ENCODE results near the gene SPEN.
A peak's percentile ranks its signal among the peaks of the same experiment; 100 is the strongest.
"Not testable (repeated sequence)": the region's sequence is repeated elsewhere in the genome, so short reads cannot be mapped to it uniquely, and the experiment has no call there.

SPEN gene

GRCh38 chr1:15835205-15835740 lies 12.2 kb upstream of the SPEN start:
- no peak for DNase-seq

- peak; percentile 99 for DNase-seq
These were observed 11.6 kb upstream of the SPEN start for GRCh38 chr1:15835741-15836510.

DNA sequence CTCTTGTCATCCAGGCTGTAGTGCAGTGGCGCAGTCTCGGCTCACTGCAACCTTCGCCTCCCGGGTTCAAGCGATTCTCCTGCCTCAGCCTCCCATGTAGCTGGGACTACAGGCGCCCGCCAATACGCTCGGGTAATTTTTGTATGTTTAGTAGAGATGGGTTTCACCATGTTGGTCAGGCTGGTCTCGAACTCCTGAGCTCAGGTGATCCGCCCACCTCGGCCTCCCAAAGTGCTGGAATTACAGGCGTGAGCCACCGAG lies 11.1 kb upstream of the SPEN start:
- DNase-seq: not testable (repeated sequence)

DNA sequence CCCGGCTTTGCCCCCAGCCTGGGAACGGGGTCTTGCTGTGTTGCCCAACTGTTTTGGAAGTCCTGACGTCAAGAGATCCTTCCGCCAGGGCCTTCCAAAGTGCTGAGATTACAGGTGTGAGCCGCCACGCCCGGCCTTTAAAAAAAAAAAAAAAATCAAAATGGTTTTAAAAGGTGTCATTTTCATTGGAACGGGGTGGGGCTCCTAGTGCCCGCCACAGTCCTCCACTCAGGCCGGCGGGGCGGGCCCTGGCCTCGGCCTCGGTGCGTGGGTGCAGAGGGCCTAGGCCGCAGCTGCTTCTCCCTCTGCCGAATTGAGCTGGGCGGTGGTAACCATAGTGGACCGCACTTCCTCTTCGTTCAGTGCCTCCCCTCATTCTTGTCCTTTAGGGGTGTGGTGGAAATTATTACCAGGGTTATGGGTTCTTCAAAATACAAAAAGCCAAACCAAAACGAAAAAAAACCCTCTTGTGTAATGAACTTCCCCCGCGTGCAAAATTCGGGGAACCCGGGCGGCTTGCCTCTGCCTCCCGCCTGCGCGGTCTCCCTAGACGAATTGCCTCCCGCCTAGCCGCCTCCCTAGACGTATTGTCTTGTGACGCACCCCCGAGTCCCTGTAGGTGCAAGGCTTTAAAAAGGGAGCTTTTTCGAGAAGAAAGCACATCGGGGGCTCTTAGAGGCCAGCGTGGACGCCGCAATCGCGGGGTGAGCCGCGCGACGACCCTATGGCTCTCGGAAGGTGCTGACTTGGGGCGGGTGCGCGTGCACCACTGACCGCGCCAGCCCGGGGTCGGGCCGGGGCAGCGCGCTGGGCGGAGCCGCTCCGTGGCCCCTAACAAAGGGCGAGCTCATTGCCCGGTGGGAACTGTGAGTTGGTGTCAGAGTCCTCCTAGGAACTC lies 10.5 kb upstream of the SPEN start:
- no peak for DNase-seq

DNA sequence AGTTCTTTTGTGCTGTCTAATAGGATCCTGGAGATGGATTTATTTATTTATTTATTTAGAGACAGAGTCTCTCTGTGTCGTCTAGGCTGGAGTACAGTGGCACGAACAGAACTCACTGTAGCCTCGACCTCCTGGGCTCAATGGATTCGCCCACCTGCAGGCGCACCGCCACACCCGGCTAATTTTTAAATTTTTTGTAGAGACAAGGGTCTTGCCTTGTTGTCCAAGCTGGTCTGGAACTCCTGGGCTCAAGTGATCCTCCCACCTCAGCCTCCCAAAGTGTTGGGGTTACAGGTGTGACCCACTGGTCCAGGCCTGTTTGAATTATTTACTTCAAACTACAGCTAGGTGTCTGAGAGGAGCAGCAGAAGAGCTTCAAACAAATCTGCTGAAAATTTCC lies 9.6 kb upstream of the SPEN start:
- DNase-seq: no peak

DNA sequence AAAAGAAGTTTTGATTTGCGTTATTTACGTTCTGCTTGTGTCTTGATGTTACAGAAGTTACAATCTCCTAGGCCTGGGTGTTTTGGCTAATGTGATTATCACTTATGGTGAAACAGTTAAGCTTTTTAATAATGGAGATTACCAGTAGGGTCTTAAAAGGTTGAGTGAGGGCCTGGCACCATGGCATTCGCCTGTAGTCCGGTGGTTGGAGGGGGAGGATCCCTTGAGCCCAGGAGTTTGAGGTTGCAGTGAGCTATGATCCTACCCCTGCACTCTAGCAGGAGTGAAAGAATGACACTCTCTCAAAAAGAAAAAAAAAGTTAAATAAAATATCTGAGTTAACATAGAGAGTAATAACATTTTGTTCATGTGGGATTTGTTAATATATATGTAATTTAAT lies 8.8 kb upstream of the SPEN start:
- DNase-seq: no peak

GRCh38 chr1:15843826-15844572 lies 3.5 kb upstream of the SPEN start:
- no peak for DNase-seq

- not testable (repeated sequence) for DNase-seq
These were observed 1.5 kb upstream of the SPEN start for GRCh38 chr1:15846056-15846455.

- DNase-seq: no peak
These were observed 311 bp downstream of the SPEN start for GRCh38 chr1:15847893-15848142.

GRCh38 chr1:15848143-15848928 lies 829 bp downstream of the SPEN start:
- peak; percentile 43 for DNase-seq

DNA sequence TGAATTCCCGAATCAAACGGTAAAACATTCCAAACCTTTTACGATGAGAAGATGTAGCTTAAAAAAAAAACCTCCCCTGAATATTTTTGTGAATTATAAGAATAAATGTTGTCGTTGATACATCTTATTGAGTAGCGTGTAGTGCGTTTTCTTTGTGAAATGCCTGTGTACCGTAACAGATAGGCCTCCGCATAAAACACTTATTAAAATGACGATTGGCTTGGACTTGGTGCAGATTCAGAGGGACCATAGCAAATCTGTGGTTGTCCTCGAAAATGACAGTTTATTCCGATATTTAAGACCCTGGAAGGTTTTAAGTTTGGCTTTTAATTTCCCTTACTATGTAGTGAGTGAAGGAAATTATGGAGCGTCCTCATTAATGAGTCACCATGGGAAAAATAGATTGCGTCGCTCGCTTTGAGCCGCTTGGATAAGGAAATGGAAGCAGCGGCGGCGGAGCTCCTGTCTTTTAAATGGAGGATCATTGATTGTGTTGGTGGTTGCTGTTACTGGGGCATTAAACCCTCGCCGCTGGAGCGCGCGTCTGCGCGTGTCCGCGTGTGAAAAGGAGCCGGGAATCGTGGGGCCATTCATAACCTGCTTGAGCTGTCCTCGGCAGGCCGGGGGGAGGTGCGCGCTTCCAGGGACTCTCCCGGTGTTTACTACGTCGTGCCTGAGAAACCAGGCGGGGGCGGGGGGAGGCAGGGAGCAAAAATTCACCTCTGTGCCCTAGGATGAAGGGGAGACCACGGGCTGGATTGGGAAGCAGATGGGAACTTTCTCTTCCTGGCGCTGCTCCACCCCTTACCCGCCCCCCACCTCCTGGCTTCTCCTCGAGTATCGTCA lies 1.6 kb downstream of the SPEN start:
- no peak for DNase-seq

DNA sequence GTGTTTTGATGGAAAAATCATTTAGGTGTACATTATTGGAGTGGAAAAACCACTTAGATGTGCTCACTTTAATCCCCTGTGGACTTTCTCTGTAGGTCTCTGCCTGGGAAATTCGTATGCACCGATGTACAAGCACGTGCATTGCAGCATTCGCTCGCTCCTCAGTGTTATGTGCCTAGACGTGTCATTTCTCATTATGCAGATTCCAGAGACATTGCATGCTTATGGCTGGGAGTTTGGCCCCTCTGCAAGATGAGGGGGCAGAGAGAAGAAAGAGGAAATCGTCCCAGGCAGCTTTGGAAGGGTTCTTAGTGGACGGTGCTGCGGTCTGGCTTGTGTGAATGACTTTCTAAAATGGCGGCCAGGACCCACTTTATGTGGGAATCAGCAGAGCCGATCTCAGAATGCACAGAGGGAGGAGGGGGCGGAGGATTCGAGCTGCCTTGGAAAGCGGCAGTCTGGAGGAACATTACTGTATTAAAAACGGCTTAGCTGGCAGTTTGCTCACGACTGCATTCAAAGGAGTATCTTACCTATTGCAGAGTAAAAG lies 2.3 kb downstream of the SPEN start:
- no peak for DNase-seq

- DNase-seq: no peak
These were observed 3.0 kb downstream of the SPEN start for GRCh38 chr1:15850471-15851001.

- no peak for DNase-seq
These were observed 3.9 kb downstream of the SPEN start for GRCh38 chr1:15851210-15852035.

DNA sequence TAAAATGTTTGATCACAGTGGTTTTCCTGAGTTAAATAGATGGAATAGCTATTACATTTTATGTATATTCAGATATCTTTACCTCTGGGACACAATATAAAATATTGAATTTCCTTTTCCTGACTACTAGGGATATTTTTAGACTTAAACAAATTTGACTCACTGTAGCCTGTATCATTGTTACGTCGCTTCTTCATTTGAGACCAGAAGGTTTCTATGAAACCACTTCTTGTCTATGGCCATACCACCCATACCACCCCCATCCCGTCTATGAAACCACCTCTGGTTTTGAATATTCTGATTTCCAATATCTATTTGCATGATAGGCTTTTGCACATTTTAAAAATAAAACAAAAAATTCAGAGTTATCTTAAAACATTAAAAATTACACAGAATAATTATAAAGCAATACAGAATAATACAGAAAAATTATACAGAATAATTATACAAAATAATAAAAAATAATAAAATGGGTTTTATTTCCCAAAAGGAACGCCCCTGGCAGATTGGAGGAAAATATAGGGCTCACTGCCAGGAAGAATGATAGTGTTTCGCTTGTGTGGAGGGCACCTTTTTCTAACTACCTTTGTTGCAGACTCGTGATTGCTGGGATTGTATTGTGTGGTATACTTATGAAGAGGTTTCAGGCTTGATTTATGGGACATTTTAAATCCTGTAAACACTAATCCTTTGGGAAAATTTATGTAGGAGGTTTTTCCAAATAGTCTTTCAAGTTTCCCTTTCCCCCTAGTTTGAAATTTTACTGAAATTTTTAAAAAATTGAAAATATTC lies 4.7 kb downstream of the SPEN start:
- DNase-seq: no peak

- DNase-seq: no peak
These were observed 5.4 kb downstream of the SPEN start for GRCh38 chr1:15852828-15853302.

- DNase-seq: no peak
These were observed 9.4 kb downstream of the SPEN start for GRCh38 chr1:15856888-15857287.

GRCh38 chr1:15858069-15858670 lies 10.7 kb downstream of the SPEN start:
- no peak for DNase-seq

Data from NK-92 treated with Interleukin-12 subunit alpha and Interleukin-12 subunit beta, amount 100 ng/mL, for 24 hours (cell line).